ENCODE measurements around the gene BMPR2.
"Not testable (repeated sequence)": the region's sequence is repeated elsewhere in the genome, so short reads cannot be mapped to it uniquely, and the experiment has no call there.

The BMPR2 gene

GRCh38 chr2:202455114-202455513 is 79.0 kb downstream of the BMPR2 start:
- no peak for DNase-seq

DNA sequence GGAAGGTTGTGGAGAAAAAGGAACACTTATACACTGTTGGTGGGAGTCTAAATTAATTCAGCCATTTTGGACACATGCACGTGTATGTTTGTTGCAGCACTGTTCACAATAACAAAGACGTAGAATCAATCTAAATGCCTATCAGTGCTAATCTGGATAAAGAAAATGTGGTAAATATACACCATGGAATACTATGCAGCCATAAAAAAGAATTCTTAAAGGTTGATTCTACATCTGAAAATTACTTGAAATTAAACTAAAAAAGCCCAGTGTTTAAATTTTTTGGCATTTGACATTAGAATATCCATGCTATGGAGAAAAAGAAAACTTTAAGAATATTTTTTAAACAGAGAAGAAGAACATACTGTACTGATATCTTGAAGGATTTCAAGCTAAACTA is 84.0 kb downstream of the BMPR2 start:
- DNase-seq, result no peak

GRCh38 chr2:202479090-202479489 is 103.0 kb downstream of the BMPR2 start:
- no peak for DNase-seq

DNA sequence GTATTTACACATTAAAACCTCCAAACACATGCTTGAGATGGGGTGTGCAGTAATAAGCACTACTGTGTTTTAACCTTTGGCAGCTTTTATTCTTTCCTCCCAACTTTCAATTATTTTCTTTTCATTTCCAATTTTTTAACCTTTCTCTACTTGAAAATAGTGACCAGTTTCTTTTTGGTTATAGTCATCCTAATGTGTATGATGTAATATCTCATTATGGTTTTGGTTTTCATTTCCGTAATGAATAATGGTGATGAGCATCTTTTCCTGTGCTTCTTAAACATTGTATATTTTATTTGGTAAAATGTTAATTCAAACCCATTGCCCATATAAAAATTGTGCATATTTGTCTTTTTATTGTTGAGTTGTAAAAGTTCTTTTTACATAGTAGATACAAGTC is 103.5 kb downstream of the BMPR2 start:
- DNase-seq, result no peak

DNA sequence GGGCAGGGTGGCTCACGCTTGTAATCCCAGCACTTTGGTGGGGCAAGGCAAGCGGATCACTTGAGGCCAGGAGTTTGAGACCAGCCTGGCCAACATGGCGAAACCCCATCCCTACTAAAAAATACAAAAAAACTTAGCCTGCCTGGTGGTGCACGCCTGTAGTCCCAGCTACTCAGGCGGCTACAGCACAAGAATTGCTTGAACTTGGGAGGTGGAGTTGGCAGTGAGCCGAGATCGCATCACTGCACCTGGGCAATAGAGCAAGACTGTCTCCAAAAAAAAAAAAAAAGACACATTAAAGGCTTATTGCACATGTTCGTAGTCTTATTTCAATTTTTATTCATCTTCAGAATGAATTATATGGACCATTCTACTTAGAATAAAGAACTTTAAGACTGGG is 110.2 kb downstream of the BMPR2 start:
- DNase-seq, result no peak

GRCh38 chr2:202488671-202489070 is 112.5 kb downstream of the BMPR2 start:
- no peak for DNase-seq

GRCh38 chr2:202490479-202490878 is 114.4 kb downstream of the BMPR2 start:
- DNase-seq, result no peak

DNA sequence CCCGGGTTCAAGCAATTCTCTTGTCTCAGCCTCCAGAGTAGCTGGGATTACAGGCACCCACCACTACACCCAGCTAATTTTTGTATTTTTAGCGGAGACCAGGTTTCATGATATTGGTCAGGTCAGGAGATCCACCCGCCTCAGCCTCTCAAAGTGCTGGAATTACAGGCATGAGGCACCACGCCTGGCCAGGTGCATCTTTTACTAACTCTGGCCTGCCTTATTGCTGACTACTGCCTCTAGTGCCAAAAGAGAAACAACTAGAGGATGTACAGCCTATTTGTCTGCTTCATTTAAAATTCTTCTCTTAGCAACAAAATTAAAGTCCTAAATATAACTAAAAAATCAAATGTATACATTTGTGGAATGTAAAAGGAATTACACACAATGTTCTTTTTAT is 115.4 kb downstream of the BMPR2 start:
- DNase-seq, result no peak

DNA sequence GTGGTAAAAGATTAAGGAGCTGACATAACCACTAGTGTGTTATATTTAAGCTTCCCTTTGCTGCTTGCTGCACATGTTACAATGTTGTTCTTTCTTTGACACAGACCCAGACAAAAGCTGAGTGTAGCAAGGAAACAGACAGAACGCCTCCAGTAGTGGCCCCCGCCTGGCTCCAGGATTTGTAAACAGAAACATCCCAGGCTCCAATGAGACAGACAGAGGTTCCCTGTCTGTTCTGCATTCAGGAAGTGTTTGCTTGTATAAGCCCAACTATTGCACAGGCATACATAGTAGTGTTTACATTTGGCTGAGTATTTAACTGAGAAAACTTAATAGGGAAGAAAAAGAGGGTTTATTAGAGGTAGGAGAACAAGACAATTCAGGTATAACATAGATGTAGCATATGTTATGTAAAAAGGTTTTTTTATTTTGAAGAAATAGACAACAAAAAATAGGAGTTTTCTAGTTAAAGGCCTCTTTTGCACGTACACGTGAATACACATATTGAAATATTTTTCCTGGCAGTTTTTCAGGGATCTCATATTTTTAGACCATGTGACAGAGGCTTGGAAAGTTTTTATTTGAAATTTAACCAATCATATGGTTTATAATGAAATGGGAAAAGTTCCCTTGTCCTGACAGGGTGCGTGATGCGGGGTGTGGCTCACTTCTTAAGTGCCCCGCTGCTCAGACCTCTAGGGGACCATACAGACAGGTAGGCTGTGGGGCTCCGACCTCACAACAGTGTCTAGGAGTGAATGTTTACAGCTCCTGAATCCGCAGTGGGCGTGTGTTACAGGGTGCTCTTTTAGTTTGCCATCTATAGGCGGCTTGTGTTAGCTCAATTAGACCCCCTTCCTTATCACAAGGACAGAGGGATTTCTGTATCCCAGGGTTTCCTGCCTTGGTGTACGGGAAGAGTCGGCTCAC is 118.4 kb downstream of the BMPR2 start:
- no peak for DNase-seq

GRCh38 chr2:202495230-202495604 is 119.1 kb downstream of the BMPR2 start:
- DNase-seq, result no peak

DNA sequence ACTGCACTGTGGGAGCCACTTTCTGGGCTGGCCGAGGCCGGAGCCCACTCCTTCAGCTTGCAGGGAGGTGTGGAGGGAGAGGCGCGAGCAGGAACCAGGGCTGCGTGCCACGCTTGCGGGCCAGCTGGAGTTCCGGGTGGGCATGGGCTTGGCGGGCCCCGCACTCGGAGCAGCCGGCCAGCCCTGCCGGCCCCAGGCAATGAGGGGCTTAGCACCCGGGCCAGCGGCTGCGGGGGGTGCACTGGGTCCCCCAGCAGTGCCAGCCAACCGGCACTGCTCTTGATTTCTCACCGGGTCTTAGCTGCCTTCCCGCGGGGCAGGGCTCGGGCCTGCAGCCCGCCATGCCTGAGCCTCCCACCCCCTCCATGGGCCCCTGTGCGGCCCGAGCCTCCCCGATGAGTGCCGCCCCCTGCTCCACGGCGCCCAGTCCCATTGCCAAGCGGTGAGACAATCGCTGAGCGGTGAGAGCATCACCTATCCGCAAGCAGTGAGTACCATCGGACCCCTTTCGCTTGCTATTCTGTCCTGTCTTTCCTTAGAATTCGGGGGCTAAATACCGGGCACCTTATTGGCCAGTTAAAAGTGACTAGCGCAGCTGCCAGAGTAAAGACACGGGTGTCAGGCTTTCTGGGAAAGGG is 120.8 kb downstream of the BMPR2 start:
- DNase-seq, result not testable (repeated sequence)

DNA sequence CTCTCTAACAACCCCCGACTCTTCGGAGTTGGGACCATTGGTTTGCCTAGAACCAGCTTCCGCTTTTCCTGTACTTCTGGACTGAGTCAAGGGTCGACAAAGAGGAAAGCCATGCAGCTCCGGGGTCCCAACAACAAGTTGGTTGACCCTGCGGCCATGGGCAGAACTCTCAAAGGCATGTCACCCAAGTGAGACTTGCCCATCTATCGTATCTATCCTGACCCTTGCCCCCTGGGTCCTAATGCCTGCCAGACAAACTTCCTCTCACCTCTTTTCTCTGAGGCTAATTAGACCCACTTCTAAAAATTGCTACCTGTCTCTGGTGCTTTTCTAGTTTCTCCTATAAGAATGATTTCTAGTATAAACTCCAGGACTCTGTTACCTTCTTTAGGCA is 121.3 kb downstream of the BMPR2 start:
- DNase-seq, result not testable (repeated sequence)

DNA sequence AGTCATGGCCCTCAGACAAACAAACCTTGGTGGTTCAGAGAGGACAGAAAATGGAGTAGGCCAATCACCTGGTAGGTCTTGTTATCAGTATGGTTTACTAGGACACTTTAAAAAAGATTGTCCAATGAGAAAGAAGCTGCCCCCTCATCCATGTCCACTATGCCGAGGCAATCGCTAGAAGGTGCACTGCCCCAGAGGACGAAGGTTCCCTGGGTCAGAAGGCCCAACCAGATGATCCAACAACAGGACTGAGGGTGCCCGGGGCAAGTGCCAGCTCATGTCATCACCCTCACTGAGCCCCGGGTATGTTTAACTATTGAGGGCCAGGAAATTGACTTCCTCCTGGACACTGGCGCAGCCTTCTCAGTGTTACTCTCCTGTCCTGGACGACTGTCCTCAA is 123.7 kb downstream of the BMPR2 start:
- DNase-seq, result not testable (repeated sequence)

DNA sequence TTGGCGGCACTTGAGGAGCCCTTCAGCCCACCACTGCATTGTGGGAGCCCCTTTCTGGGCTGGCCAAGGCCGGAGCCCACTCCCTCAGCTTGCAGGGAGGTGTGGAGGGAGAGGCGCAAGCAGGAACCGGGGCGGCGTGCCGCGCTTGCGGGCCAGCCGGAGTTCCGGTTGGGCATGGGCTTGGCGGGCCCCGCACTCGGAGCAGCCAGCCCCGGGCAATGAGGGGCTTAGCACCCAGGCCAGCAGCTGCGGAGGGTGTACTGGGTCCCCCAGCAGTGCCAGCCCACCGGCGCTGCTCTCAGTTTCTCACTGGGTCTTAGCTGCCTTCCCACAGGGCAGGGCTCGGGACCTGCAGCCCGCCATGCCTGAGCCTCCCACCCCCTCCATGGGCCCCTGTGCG is 127.1 kb downstream of the BMPR2 start:
- DNase-seq, result not testable (repeated sequence)

DNA sequence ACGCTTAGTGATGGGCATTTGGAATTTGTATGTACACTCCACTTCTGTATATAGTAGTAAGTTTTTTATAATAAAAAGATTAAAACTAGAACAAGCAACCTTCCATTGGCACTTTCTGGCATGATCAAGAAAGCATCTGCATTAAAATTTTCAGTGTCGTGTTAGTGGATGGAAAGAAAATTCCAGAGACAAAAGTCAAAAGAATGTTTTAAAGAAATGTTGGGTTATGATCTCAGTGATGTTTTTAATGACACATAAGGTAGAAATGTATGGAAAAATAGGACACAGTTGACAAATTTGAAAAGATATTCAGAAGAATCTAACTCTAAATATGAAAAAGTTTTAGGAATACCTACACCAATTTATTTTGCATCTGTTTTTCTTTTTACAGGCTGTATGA is 132.6 kb downstream of the BMPR2 start:
- no peak for DNase-seq

- DNase-seq, result no peak
Observed at GRCh38 chr2:202510911-202511310, 134.8 kb downstream of the BMPR2 start.

DNA sequence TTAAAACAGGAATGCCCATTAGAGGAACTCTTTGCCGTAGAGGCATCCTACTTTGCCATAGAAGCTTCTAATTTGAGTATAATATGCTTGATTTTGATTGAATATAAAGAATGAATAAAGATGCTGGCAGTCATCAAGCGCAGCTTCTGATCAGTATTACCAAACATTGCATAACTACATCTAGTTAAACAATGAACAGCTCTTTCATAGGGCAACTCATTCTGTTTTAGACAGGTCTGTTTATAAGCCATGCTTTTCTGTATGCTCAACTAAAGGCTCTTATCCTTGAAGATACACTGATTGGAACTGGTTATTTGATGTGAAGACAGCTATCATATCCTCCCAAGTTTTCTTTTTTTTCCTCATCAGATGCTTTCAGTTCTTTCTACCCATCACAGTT is 136.0 kb downstream of the BMPR2 start:
- DNase-seq, result no peak

DNA sequence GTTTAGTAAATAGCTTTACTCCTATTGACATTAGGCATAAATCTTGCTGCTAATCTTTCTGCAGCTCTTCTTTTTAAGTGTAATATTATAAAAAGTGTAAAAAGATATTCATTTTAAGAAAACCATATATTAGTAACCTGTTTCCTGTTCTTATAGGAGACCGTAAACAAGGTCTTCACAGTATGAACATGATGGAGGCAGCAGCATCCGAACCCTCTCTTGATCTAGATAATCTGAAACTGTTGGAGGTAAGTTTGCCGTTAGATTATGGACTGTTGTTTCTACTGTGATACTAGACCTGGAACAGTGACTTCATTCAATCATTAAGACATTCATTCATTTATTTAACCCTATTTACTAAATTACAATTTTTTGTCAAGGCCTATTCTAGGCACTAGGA is 138.6 kb downstream of the BMPR2 start:
- no peak for DNase-seq

DNA sequence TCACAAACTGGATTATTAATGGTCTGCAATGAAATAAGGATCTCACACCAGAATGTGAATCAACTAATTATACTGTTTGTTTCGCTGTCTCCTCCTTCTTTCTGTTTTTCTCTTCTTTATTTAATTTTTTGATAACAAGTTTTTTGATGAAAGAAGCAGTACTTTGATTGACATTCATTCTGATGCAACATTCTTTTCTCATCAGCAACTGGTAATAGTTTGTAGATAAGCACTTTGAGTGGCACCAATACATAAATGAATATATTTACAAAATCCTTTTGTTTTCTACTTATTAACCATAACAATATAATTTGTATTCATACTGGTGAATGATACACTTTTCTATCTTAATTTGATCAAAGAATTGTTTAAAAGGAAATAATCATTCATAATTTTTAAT is 143.3 kb downstream of the BMPR2 start:
- DNase-seq, result no peak

- DNase-seq, result no peak
Observed at GRCh38 chr2:202521470-202521869, 145.3 kb downstream of the BMPR2 start.

DNA sequence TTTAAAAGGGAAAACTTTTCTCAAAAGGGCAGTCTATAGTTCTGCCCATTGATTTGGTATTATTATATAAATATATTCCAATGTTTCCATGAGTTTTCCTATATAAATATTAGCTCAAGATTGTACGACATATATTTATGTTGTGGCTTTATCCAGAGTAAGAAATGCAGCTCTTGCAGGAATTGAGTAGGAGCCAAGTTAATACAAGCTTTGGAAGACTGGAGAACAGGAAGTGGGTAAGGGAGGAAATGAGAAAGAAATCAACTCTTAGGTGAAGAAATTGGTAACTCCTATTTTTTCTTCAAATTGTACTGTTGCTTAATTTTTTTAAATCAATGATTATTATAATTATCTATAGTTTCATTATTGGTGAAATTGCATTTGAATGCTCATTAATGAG is 153.3 kb downstream of the BMPR2 start:
- no peak for DNase-seq

DNA sequence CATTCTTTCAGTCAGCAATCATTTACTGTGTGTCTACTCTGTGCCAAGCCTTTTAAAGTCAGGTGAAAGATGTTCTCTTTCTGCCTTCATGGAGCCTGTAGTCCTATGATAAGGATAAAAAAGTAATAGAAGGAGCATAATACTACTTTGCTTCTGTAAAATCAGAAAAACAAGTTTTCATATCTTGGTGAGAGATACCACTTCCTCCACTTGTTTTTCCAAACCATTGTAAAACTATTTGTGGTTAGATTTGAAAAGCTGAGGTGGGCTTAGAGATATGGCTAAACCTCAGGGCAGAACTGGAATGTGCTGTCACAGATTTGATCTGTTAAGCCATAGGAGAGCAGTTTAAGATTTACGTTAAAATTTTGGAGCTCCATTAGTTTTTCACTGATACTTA is 153.9 kb downstream of the BMPR2 start:
- DNase-seq, result no peak

DNA sequence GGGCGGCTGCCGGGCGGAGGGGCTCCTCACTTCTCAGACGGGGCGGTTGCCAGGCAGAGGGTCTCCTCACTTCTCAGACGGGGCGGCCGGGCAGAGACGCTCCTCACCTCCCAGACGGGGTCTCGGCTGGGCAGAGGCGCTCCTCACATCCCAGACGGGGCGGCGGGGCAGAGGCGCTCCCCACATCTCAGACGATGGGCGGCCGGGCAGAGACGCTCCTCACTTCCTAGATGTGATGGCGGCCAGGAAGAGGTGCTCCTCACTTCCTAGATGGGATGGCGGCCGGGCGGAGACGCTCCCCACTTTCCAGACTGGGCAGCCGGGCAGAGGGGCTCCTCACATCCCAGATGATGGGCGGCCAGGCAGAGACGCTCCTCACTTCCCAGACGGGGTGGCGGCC is 159.2 kb downstream of the BMPR2 start:
- not testable (repeated sequence) for DNase-seq

DNA sequence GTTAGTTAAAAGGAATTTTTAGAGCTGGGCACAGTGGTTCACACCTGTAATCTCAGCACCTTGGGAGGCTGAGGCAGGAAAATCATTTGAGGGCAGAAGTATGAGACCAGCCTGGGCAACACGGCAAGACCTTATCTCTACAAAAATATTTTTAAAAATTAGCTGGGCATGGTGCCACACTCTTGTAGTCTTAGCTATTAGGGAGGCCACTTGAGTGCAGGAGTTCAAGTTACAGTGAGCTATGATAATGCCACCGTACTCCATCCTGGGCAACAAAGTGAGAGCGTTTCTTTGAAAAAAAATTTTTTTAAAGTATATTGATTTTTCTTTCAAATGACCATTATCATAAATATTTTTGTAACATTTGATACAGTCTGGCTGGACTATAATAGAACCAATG is 165.0 kb downstream of the BMPR2 start:
- no peak for DNase-seq

GRCh38 chr2:202542142-202542541 is 166.0 kb downstream of the BMPR2 start:
- no peak for DNase-seq

Data from activated T-cell treated with anti-CD3 and anti-CD28 coated beads, Interleukin-2, amount 50 U/mL, for 48 hours (primary cell).